ENCODE results near the gene PMP22.
"Not testable (repeated sequence)": the region's sequence is repeated elsewhere in the genome, so short reads cannot be mapped to it uniquely, and the experiment has no call there.

The PMP22 gene

DNA sequence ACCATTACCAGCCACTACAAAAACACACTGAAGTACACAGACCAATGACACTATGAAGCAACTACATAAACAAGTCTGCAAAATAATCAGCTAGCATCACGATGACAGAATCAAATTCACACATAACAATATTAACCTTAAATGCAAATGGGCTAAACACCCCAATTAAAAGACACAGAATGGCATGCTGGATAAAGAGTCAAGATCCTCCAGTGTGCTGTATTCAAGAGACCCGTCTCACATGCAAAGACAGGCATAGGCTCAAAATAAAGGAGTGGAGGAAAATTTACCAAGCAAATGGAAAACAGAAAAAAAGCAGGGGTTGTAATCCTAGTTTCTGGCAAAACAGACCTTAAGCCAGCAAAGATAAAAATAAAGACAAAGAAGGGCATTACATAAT lies 64.6 kb downstream of the PMP22 start:
- DNase-seq = not testable (repeated sequence)

- DNase-seq = no peak
Observed at GRCh38 chr17:15197229-15197628, 67.9 kb downstream of the PMP22 start.

DNA sequence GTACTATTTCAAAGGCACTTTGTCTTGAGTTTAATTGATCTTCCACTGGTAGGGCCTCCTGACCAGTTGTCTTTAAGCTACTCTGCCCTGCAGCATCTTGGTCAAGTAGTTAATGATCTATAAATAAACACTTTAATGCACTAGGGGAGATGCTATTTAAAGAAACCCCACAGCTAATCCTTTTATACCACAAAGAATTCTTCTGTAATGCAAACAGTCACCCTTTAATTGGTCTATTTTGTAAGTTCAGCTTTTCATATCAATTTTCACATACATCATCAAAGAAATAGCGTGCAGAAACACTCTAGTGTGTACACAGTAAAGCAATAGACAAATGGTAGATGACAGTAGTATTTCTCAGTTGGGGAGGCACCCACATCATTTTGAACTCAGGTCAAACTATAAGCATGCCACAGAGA lies 70.3 kb downstream of the PMP22 start:
- DNase-seq = no peak

DNA sequence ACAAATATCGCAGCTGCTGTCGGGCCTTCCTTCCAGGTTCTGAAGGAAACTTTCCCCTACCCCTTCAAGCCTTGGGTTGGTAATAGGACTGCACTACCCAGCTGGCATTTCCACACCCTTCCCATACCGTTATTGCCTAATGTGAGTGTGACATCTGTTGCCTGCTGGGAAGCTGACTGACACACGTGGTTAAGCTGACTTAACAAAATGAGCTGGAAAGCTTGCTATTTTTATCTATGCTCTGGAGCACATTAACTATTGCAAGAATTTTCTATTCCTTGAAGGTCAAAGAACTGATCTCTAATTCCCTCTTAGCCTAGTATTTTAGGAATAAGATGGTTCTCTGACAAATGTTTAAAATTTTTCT lies 79.5 kb downstream of the PMP22 start:
- peak; percentile 66 to 81 for DNase-seq

DNA sequence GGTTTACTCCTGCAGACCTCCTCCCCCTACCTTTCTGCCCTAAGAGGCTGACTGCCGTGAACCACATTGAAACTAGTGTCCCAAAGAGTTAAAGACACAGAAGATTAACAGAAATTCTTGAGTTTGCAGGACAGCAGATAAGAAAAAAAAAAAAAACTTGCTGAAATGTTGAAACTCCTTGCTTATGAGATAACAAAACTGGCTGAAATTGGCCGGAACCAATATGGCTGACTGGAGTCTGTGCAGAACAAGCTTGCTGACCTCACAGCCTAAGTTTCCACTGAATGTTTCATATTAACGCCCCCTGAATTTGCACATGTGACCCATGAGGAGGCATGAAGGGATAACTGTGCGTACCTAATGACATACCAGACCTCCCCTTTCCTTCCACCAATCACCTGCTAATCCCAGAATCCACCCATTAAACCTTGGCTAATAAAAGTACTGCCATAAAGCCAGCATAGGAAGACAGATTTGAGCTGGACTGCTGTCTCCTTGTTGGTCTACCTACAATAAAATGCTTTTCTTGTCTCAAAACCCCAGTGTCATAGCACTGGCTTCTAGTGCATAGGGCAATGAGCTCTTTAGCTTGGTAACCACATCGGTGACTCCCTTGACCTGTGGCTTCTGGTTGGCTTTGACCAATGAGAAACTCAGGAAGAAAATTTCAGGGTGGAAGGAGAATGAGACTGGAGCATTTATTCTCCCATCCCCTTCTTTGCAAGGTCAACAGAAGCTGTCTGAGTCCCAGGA lies 80.1 kb downstream of the PMP22 start:
- no peak for DNase-seq

GRCh38 chr17:15181816-15182215 lies 83.3 kb downstream of the PMP22 start:
- no peak for DNase-seq

DNA sequence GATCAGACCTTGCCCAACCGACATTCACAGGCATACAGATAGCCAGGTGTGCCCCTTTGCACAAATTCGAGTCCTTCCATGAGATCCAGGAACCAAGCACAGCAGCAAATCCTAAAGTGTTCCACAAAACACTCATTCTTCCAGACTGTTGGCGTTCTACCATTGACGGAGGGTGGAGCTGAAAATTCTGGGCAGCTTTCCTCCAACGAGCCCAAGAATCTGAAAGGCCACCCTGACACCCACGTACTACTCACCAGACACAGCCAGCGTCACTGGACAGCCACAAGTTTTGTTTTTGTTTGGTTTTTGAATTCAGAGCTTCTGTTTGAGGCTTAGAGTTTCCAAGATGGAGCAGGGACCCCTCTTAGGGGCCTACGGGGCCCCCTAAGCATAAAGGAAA lies 83.8 kb downstream of the PMP22 start:
- no peak for DNase-seq

- no peak for DNase-seq
Observed at GRCh38 chr17:15180121-15180561, 85.0 kb downstream of the PMP22 start.

All from inflammatory macrophage (primary cell).